ENCODE measurements around the gene BRDT.

Gene BRDT

GRCh38 chr1:91949356-91949699 is at the start of gene BRDT:
Gene BRDT (plus strand): TSS chr1:91949401. CDS start chr1:91962755, 13,354 bp downstream.
- TF ChIP-seq YY1 (IDR thresholded peaks at IDR 0.05; ENCODE audit: low read depth) (no peak), TCF12 (IDR thresholded peaks at IDR 0.05; ENCODE audit: low read depth) (no peak), EGR1 (IDR thresholded peaks at IDR 0.05) (no peak), FOXM1 (IDR thresholded peaks at IDR 0.05; ENCODE audit: borderline replicate concordance, low read depth) (no peak), MAX (IDR thresholded peaks at IDR 0.05) (no peak), TAF1 (IDR thresholded peaks at IDR 0.05; ENCODE audit: low read depth) (no peak), CREB1 (IDR thresholded peaks at IDR 0.05; ENCODE audit: low read depth) (no peak), CEBPB (IDR thresholded peaks at IDR 0.05) (no peak), EP300 (IDR thresholded peaks at IDR 0.05; ENCODE audit: borderline replicate concordance) (no peak), ZBTB7A (IDR thresholded peaks at IDR 0.05; ENCODE audit: low read depth) (no peak), NFIC (IDR thresholded peaks at IDR 0.05) (no peak), TEAD4 (IDR thresholded peaks at IDR 0.05) (no peak), RAD21 (IDR thresholded peaks at IDR 0.05; ENCODE audit: low read depth) (no peak)

GRCh38 chr1:91900562-91900961 is 48.6 kb upstream of the BRDT start:
- TF ChIP-seq MAX (IDR thresholded peaks at IDR 0.05), result no peak
- TF ChIP-seq TEAD4 (IDR thresholded peaks at IDR 0.05), result peak; percentile 23; the same call in 1 of the 2 replicates
- no peak for TF ChIP-seq TAF1 (IDR thresholded peaks at IDR 0.05; ENCODE audit: low read depth)
- TF ChIP-seq CEBPB (IDR thresholded peaks at IDR 0.05), result peak; percentile 25; the same call in 1 of the 2 replicates

GRCh38 chr1:91901231-91901630 is 48.0 kb upstream of the BRDT start:
- TF ChIP-seq MAX (IDR thresholded peaks at IDR 0.05) (no peak), TAF1 (IDR thresholded peaks at IDR 0.05; ENCODE audit: low read depth) (no peak), CEBPB (IDR thresholded peaks at IDR 0.05) (no peak)

- TF ChIP-seq CREB1 (IDR thresholded peaks at IDR 0.05; ENCODE audit: low read depth), result no peak
- no peak for TF ChIP-seq MAX (IDR thresholded peaks at IDR 0.05)
- TF ChIP-seq TAF1 (IDR thresholded peaks at IDR 0.05; ENCODE audit: low read depth), result no peak
- TF ChIP-seq REST (IDR thresholded peaks at IDR 0.05; ENCODE audit: low read depth), result no peak
- no peak for TF ChIP-seq EGR1 (IDR thresholded peaks at IDR 0.05)
- no peak for TF ChIP-seq CEBPB (IDR thresholded peaks at IDR 0.05)
Measured at GRCh38 chr1:91912266-91912665, 36.9 kb upstream of the BRDT start.

- no peak for TF ChIP-seq CEBPB (IDR thresholded peaks at IDR 0.05)
- TF ChIP-seq REST (IDR thresholded peaks at IDR 0.05; ENCODE audit: low read depth), result no peak
- no peak for TF ChIP-seq USF1 (IDR thresholded peaks at IDR 0.05)
- TF ChIP-seq EP300 (IDR thresholded peaks at IDR 0.05; ENCODE audit: borderline replicate concordance), result no peak
- TF ChIP-seq CREB1 (IDR thresholded peaks at IDR 0.05; ENCODE audit: low read depth), result no peak
- TF ChIP-seq NFIC (IDR thresholded peaks at IDR 0.05), result no peak
- no peak for TF ChIP-seq MAX (IDR thresholded peaks at IDR 0.05)
- TF ChIP-seq FOXM1 (IDR thresholded peaks at IDR 0.05; ENCODE audit: borderline replicate concordance, low read depth), result no peak
- no peak for TF ChIP-seq TCF12 (IDR thresholded peaks at IDR 0.05; ENCODE audit: low read depth)
- no peak for TF ChIP-seq RAD21 (IDR thresholded peaks at IDR 0.05; ENCODE audit: low read depth)
- no peak for TF ChIP-seq YY1 (IDR thresholded peaks at IDR 0.05; ENCODE audit: low read depth)
- TF ChIP-seq EGR1 (IDR thresholded peaks at IDR 0.05), result no peak
- TF ChIP-seq TEAD4 (IDR thresholded peaks at IDR 0.05), result no peak
- TF ChIP-seq ZBTB7A (IDR thresholded peaks at IDR 0.05; ENCODE audit: low read depth), result no peak
- no peak for TF ChIP-seq TAF1 (IDR thresholded peaks at IDR 0.05; ENCODE audit: low read depth)
Measured at GRCh38 chr1:91913018-91913417, 36.2 kb upstream of the BRDT start.

- TF ChIP-seq TEAD4 (IDR thresholded peaks at IDR 0.05) (no peak), EP300 (IDR thresholded peaks at IDR 0.05; ENCODE audit: borderline replicate concordance) (no peak), CEBPB (IDR thresholded peaks at IDR 0.05) (no peak), USF1 (IDR thresholded peaks at IDR 0.05) (no peak), TAF1 (IDR thresholded peaks at IDR 0.05; ENCODE audit: low read depth) (no peak), NFIC (IDR thresholded peaks at IDR 0.05) (no peak)
Measured at GRCh38 chr1:91916046-91916445, 33.2 kb upstream of the BRDT start.
